GM23338 (cell line): ENCODE results near the gene EEPD1. TPM values are rescaled to one million over a fixed set of nuclear protein-coding genes. Genes with fewer than 3 reads are reported as not detected.

Experiments used
- ATAC-seq: fragments of 200-7000 bp; cut with Tn5 transposase; 3 replicates; pipeline ENCODE4 v1.9.1; 2020
- DNase-seq: peaks from one replicate; pipeline ENCODE4 v3.0.0-alpha.2; 2015; ENCODE audit warnings: low spot score
- H2AFZ ChIP-seq: fragments of 200-600 bp; sonication (generic); 2 replicates; pipeline ENCODE4 v1.8.0; 2016; ENCODE audit warnings: antibody characterized with exemption, mild to moderate bottlenecking, moderate library complexity
- H3F3A ChIP-seq: fragments of 200-600 bp; sonication (generic); replicated peaks from 2 replicates; pipeline ENCODE4 v1.8.0; 2017; ENCODE audit warnings: antibody characterized with exemption, mixed run types, low read depth
- H3K27ac ChIP-seq: fragments of 200-600 bp; sonication (generic); 2 replicates; pipeline ENCODE4 v1.6.1; 2016; ENCODE audit warnings: low read depth
- H3K27me3 ChIP-seq: fragments of 200-600 bp; sonication (generic); 2 replicates; pipeline ENCODE4 v1.8.0; 2016; ENCODE audit warnings: mild to moderate bottlenecking, mixed run types, moderate library complexity; ENCODE audit not compliant: insufficient read depth
- H3K36me3 ChIP-seq: fragments of 200-600 bp; sonication (generic); 2 replicates; pipeline ENCODE4 v1.8.0; 2016; ENCODE audit warnings: mild to moderate bottlenecking; ENCODE audit not compliant: insufficient read depth
- H3K4me1 ChIP-seq: fragments of 200-600 bp; sonication (generic); 2 replicates; pipeline ENCODE4 v1.8.0; 2016; ENCODE audit warnings: mild to moderate bottlenecking, moderate library complexity; ENCODE audit not compliant: insufficient read depth
- H3K4me2 ChIP-seq: fragments of 200-600 bp; sonication (generic); 2 replicates; pipeline ENCODE4 v1.7.1; 2017; ENCODE audit warnings: mixed run types
- H3K4me3 ChIP-seq: fragments of 200-600 bp; sonication (generic); 2 replicates; pipeline ENCODE4 v1.6.1; 2016; ENCODE audit warnings: mixed run types
- H3K79me2 ChIP-seq: fragments of 200-600 bp; sonication (generic); replicated peaks from 2 replicates; pipeline ENCODE4 v1.8.0; 2017; ENCODE audit warnings: mild to moderate bottlenecking; ENCODE audit not compliant: insufficient read depth
- H3K9me2 ChIP-seq: fragments of 200-600 bp; sonication (generic); 2 replicates; pipeline ENCODE4 v1.8.0; 2017; ENCODE audit not compliant: insufficient read depth
- H4K20me1 ChIP-seq: fragments of 200-600 bp; sonication (generic); replicated peaks from 2 replicates; pipeline ENCODE4 v1.8.0; 2017; ENCODE audit warnings: mild to moderate bottlenecking; ENCODE audit not compliant: insufficient read depth
- H3K27ac Mint-ChIP-seq: 2 replicates; pipeline ENCODE4 v1.8.0; 2020; ENCODE audit warnings: inconsistent platforms, mild to moderate bottlenecking, moderate library complexity, mixed read lengths
- H3K27me3 Mint-ChIP-seq: 3 replicates; pipeline ENCODE4 v1.8.0; 2022; ENCODE audit warnings: low read depth, mild to moderate bottlenecking, moderate library complexity, mixed read lengths, inconsistent platforms; ENCODE audit not compliant: insufficient read depth, poor library complexity
- H3K36me3 Mint-ChIP-seq: 3 replicates; pipeline ENCODE4 v1.8.0; 2021; ENCODE audit warnings: low read depth, mild to moderate bottlenecking, inconsistent platforms, moderate library complexity, mixed read lengths
- H3K4me1 Mint-ChIP-seq: 3 replicates; pipeline ENCODE4 v1.8.0; 2020; ENCODE audit warnings: mild to moderate bottlenecking, inconsistent platforms, mixed read lengths
- H3K4me3 Mint-ChIP-seq: 3 replicates; pipeline ENCODE4 v1.8.0; 2021; ENCODE audit warnings: moderate library complexity, mild to moderate bottlenecking, inconsistent platforms, mixed read lengths
- H3K9me3 Mint-ChIP-seq: 3 replicates; pipeline ENCODE4 v1.8.0; 2020; ENCODE audit warnings: moderate library complexity, mild to moderate bottlenecking, inconsistent platforms, mixed read lengths
- CTCF ChIP-seq, 2 experiments: fragments of 200-600 bp in 1 of 2; sonication (generic) in 1 of 2; conservative IDR thresholded peaks; 2 replicates each; pipeline versions ENCODE4 v1.5.1 to v1.6.1; 2016 to 2017; ENCODE audit warnings: antibody characterized with exemption in 2 of 2, low read depth in 2 of 2, mild to moderate bottlenecking in 2 of 2, moderate library complexity in 1 of 2
- ETS1 ChIP-seq: IDR thresholded peaks from 2 replicates; pipeline ENCODE4 v1.6.1; 2016; ENCODE audit warnings: antibody characterized with exemption
- EZH2phosphoT487 ChIP-seq: fragments of 200-600 bp; sonication (generic); IDR thresholded peaks from one replicate; pipeline ENCODE4 v1.8.1; 2018; ENCODE audit warnings: antibody characterized with exemption; ENCODE audit not compliant: unreplicated experiment
- NANOG ChIP-seq: IDR thresholded peaks from 2 replicates; pipeline ENCODE4 v1.6.1; 2016; ENCODE audit warnings: antibody characterized with exemption, borderline replicate concordance
- POLR2AphosphoS5 ChIP-seq: IDR thresholded peaks from 2 replicates; pipeline ENCODE4 v1.6.1; 2016; ENCODE audit warnings: antibody characterized with exemption, low read depth
- ZNF331 ChIP-seq: fragments of 250-450 bp; sonication (Bioruptor Pico); IDR thresholded peaks from 2 replicates; pipeline ENCODE4 v1.5.0; 2020; ENCODE audit warnings: low read depth, mild to moderate bottlenecking, moderate library complexity
- polyA plus RNA-seq: library from polyadenylated mRNA; unstranded; fragments of >200 nt; fragmentation: Nextera tagmentation; extraction: Ambion mirVana; gene quantifications from 2 replicates; pipeline ENCODE4 v1.2.1, GENCODE V29; 2016
- total RNA-seq: library from RNA; depleted of rRNA; stranded (reverse); fragments of >200 nt; shearing (Covaris generic); gene quantifications from 2 replicates; pipeline ENCODE4 v1.2.3, GENCODE V29; 2014

The EEPD1 gene
- total and polyA plus RNA-seq, 2 experiments from 2014 or later = 4.1 to 17.1 TPM

DNA sequence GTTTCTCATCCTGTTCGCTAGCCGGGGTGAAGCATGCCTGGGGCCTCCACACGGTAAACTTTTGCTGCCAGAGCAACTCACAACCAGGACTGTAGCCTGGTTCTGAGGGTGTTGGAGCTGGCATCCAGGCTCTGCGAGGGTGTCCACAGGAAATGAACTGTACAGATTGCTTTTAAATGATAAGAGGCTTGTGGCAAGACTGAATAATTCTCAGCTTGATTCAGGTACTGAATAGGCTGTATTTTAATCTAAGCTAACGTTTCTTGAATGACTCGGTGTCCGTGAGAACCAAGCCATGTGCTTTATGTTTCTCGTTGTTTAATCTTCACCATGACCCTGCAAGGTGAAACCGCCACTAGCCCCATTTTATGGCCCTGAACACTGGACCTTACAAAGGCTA is 49.3 kb downstream of the EEPD1 start (continued):
- no peak for TF ChIP-seq ETS1
- no peak for TF ChIP-seq CTCF (conservative IDR thresholded peaks at IDR 0.05; ENCODE audit: low read depth in 2 of 2)

DNA sequence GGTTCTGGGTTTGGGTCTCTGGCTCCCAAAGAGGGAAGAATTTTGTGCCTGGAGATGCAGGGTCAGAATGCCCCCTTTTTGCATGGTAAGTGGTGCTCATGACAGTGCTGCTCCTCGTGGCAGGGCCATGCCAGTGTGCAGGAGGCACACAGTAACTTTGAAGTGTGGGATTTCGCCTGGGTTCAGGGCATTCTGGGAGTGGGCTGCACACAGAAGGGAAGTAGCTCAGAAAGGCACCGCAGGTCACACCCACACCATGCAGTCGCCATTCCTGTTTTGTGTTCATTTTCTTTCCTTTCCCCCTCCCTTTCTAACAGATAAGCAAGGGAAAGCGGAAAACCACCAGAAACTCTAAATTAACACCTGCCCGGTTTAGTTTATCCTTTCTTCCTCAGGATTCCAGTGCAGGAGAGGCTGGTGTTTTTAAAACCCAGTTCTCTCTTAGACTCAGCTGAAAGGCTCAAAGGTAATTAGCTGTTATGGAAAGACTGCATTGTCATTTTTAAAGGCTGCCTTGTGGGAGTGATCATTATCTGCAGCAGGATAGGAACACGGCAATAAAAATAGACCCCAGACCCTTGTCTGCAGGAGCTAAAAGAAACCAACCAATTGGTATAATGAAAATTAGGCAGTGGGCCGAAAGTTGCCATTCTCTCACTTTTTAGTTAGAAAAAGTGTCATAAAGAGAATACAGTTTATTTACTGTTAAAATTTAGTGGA is 50.2 kb downstream of the EEPD1 start:
- no peak for ATAC-seq
- Mint-ChIP-seq H3K4me1 (peaks cover 44% of the 10 kb centered on the region), H3K4me3 (no peak overlapping the region), H3K27ac (peak overlapping the region; percentile 63; the same call in 1 of the 2 replicates), H3K27me3 (peaks cover 2% of the 10 kb centered on the region), H3K36me3 (peaks cover 3% of the 10 kb centered on the region; the same call in 1 of the 3 replicates), H3K9me3 (no peaks in the 10 kb centered on the region)
- Histone ChIP-seq H3K79me2 (no peaks in the 10 kb centered on the region), H4K20me1 (no peaks in the 10 kb centered on the region), H3F3A (no peaks in the 10 kb centered on the region), H3K36me3 (no peaks in the 10 kb centered on the region), H2AFZ (no peak overlapping the region), H3K27me3 (no peaks in the 10 kb centered on the region), H3K4me2 (no peak overlapping the region), H3K4me1 (peaks cover 4% of the 10 kb centered on the region; the same call in 1 of the 2 replicates), H3K9me2 (no peaks in the 10 kb centered on the region), H3K4me3 (no peak overlapping the region), H3K27ac (peak overlapping the region; percentile 27; the same call in 1 of the 2 replicates)
- TF ChIP-seq ETS1 (no peak), EZH2phosphoT487 (no peak), NANOG (no peak), CTCF (conservative IDR thresholded peaks at IDR 0.05; ENCODE audit: low read depth in 2 of 2) (no peak), ZNF331 (CRISPR knock-in tag) (no peak), POLR2AphosphoS5 (no peak)
- no peak for DNase-seq
